DMS53 (cell line): ENCODE results near the gene PSMB3.

Experiments used
- DNase-seq: peaks from one replicate; lab custom pipeline; 2025; lab: John Stamatoyannopoulos, UW

Gene PSMB3

DNA sequence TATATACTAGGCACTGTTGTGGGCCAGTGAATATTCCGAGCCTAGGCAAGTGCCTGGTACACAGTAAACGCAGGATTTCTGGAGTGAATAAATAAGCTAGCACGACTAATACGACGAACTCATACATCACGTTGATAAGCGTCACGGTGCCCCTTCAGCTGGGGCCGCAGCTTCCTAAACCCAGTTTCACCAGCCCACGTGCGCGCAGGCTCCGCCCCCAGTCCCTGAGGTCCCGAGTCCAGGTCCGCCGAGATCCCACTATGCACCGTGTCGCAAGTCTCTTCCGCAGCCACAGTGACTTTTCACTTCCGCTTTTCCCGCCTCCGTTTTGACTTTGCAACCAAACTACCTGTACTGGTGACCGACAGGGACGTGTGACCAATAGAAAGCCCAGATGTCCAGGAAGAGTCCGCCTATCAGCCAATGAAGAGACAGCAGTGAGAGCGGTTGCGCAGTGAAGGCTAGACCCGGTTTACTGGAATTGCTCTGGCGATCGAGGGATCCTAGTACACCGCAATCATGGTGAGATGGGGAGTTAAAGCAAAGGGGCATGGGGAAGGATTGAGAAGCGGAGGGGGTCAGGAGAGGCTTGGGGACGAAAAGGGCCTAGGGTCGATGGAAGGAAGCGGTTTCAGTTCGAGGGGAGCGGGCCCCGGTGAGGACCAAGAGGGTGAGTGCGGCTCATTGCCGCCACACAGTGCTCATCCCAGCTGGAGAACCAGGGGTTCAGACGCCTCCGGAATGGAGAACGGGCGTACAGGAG, at the start of gene PSMB3:
Gene PSMB3 (plus strand): TSS at position 434 of the 763 bp plus-strand sequence. CDS start 86 bp downstream, at position 520.
- DNase-seq: peak; percentile 99

DNA sequence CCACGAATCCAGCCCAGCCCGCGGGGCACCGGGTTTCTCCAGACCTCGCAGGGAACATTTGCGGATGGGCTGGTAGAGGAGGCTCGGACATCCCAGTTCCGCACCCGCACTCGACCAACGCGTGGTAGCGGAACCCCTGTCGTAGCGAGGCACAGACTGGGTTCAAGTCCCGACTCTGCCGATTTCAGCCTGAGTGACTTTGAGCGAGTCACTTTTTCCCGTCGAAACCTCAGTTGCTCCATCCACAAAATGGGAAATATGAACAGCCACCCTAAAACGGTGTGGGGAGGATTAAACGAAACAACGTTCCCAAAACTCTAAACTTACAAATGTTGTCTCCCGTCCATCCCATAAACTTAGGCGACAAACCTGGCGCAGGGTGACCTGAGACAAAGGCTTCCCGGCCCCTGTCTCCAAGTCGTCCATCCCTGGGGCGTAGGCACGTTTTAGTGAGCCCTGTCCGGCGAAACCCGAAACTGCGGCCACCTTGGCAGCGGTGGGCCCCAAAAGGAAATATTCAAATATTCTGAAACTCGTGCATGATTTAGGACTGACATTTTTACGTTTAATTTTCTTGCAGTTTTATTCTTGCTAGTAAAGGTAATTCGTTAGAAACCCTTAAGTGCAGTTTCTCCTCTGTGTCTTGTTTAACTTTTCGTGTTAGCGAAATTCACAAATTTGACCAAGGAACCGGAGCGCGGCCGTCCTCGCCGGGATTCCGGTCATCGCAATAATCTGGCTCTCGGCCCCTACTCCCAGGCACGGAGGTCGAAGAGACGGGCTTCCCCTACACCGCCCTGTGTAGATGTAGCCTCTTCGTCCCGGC, 49.4 kb upstream of the PSMB3 start:
- peak; percentile 63 for DNase-seq

DNA sequence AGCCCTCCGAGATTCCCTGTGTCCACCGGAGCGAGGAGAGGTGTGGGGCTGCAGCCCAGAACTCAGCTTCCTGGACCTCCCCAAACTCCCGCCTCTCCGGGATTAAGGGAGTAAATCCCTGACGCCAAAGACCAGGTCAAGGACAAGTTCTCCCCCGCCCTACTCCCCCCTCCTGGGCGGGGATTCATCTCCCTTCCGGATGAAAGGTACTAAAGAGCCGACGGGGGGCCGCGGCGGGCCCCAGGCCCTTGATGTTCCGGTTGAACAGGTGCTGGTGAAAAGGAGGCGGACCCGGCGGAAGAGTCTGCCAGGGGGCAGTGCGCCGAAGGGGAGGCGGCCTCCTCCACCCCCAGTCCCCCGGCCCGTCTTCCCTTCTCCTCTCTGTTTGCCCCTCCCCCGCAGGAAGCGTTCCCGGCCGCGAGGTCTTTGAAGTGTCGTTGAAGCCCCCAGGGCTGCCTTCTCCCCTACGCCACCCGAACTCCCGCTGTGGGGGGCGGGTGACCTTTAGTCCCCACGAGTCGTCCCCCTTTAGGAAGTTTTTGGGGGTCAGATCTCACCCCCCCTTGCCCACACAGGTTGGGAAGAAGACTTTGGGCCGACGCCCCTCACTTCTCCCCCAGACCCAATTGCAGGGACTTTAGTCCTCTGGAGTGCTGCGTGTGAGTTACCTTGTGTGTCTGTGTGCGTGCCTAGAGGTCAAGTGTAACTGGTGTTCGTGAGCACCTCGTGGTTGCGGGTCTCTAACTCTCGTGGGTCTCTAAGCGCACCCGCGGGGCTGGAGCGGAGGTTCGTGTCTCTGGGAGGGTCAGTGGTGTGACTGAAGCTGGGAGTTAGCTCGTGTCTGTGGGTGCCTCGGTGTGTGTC, 48.6 kb upstream of the PSMB3 start:
- peak; percentile 98 for DNase-seq

DNA sequence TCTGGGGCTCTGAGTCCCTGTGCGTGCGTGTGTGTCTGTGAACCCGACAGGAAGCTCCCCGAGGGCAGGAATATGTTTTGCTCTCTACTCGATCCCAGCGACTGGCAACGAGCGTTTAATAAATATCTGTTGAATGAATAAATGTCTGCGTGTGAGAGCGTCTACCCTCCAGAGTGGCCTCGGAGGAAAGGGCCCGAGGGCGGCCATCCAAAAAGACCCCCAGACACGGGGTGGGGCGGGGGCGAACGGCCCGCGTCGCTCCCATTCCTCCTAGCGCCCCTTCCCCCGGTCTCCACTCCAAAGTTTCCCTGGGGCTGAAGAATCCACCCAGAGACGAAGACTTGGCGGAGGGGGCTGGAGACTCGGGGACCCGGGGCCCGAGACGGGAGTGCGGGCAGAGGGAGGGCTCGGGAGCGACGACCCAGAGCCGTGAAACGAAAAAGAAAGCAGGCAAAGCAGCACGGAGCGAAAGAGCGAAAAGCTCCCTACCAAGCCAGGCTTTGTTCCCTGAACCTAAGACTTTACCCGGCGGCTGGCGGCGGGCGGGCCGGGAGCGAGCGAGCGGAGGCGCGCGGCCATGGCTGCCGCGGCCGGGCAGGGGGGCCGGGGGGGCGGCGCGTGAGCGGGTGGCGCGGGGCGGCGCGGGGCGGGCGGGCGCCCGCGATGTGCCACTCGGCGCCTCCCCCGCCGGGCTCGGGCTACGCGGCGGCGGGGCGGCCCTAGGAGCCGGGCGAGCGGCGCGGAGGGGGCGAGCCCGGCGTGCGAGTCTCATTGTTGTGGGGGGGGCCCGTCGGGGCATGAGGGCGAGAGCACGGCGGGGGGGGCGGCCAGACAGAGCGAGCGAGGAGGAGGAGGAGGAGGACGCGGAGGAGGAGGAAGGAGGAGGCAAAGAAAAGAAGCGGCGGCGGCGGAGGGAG, 47.7 kb upstream of the PSMB3 start, which contains the start of gene MLLT6:
Gene MLLT6 (plus strand): TSS at position 668 of the 917 bp plus-strand sequence. CDS start 360 bp downstream, outside the sequence.
- DNase-seq: peak; percentile 90

DNA sequence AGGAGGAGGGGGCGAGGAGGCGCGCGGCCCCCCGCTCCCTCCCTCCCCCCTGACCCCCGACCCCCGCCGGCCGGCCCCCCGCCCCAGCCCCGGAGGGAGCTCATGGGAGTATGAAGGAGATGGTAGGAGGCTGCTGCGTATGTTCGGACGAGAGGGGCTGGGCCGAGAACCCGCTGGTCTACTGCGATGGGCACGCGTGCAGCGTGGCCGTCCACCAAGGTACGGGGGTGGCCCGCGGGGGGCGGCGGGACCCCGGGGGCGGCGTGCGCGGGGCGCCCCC, 47.1 kb upstream of the PSMB3 start:
- peak; percentile 58 for DNase-seq

DNA sequence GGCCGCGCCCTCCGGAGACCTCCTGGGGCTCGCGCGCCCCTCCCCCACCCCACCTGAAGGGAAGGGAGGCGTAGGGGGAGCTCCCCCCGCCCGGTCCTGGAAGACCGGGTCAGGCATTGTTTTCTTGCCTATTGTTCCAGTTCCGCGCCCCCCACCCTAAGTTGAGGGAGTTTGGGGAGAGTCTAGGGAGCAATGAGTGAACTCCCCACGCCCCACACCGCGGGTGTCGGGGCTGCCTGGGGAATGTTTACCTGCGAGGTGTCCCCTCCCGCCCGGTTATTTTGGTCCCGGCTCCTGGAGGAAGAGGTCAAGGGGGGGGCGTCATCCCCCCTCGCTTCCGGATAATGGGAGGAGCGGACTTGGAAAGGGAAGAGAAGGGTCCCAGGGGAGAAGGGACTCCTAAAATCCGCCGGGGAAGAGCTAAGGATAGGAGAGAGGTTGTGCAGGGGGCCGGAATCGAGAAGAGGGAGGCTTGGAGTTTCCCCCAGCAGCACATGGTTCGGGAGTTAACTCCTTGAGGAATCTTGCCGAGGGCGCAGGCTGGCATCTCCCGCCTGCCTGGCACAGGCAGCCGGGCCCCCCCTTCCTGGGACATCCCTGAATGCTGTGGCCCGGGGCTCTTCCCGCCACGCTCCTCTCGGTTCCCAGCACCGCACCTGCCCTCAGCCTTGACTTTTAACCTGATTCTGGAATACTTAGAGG, 46.6 kb upstream of the PSMB3 start:
- peak; percentile 50 for DNase-seq

DNA sequence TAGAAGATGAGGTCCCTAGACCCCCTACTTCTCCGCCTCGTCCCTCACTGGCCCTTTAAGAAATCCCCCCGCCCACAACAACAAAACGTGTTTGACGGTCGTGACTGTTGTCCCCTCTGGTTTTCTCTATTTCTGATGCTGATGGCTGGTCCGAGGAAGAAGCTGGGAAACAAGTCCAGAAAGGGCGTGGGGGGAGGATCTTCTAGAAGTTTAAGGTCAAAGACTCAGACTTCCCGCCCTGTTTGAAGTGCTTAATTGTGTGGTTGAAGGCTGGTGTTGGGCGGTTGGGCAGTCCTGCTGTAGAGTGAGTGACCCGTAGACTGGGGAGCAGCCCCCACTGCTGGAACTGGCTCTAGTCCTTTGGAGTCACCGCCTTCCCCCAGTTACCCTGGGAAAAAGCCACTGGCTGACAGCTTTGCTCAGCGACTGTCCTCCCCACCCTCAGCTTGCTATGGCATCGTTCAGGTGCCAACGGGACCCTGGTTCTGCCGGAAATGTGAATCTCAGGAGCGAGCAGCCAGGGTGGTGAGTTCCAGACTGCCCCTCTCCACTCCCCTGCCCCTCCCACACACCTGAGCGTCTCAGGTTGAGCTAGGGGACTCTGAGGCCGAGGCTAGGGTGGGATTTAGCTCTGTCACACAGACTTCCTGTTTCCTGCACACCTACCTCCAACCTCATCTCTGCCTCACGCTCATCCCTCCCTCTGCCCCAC, 45.9 kb upstream of the PSMB3 start:
- DNase-seq: no peak

DNA sequence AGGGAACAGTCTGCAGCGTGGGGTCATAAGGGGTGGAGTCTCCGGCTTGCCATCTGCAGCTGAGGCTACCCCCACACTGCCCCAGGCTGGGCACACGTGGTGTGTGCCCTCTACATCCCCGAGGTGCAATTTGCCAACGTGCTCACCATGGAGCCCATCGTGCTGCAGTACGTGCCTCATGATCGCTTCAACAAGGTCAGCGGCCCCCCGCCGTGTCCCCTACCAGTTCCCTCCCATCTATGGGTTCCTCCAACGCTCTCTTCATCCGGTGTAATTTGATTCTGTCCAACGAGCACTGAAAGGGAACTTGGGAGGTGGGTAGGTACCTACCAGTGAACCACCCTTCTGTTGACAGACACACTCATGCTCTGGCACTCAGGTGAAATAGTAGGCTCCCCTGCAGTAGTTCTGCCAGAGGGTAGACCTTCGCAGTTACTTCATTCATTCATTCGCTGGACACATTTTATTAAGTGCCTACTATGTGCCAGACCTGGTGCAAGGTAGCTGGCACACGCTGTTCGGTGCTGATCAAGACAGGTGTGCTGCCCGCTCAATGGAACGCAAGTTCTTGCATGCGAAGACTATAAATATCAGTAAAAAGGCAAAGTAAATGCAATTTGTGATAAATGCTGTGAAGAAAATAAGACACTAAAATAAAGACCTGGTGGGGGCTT, 44.7 kb upstream of the PSMB3 start:
- DNase-seq: no peak

DNA sequence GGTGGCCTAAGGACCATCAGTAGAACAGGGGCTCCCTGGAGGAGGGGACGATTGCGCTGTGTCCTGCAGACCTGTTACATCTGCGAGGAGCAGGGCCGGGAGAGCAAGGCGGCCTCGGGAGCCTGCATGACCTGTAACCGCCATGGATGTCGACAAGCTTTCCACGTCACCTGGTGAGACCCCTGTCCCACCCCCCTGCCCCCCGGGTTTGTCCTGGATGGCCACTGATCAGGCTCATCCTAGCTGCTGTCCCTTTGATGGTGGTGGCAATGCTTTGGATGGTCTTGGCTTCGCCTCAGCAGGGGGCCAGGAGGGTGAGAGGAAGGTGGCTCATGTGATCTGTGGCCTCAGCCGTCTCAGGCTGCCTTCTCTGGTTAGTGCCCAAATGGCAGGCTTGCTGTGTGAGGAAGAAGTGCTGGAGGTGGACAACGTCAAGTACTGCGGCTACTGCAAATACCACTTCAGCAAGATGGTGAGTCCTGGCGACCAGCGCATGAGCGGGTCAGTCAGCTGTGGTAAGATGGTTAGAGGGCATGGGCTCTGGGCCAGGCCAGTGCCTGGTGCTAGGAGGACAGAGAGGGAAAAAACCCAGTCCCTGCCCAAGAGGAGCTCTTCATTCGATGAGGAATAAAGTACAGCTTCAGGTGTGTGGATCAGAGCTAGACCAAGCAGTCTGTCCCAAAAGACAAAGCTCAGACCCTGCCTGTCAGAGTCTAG, 43.3 kb upstream of the PSMB3 start:
- no peak for DNase-seq

DNA sequence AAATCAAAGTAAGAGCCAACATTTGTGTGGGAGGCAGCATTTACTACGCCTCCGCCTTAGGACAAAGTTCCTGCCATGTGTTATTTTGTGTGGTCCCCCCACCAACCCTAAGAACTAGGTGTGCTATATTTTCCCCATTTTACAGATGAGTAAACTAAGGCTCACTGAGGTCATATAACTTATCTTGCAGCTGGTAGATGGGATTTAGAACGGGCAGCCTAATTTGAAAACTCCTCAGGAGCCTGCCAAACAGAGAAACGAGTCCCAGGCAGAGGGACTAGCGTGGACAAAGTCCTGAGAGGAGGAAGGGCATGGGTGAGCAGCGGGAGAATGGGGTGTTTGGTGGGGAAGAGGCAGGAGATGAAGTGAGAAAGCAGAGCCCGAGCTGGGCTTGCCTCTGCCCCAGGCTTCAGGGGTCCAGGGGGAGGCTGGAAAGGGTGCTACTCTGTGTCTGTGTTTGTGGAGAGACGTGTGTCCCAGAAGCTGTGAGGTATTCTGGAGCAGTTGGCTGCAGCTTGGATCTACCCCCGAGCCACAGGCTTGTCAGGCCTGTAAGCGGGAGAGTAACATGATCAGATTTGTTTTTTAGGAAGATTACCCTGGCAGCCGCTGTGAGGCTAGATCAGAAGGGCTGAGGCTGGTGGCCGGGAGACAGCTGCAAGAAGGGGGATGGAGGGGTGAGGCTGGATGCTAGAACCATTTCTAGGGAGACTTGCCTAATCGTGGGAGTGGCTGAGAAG, 42.5 kb upstream of the PSMB3 start:
- no peak for DNase-seq

DNA sequence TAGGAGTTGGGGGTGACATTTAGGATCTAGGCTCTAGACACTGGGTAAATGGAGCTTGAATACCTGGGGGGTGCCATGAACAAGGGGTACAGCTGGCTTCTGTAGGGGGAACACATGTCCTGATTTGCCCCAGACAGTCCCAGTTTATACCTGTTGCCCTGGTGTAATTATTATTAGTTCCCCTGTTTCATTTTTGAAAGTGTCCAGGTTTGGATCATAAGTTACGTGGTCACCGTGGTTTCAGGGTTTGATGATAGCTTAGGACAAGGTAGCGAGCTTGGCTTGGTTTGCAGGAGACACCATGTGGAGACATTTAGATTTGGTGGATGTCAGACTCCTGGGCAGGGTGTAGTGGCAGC, 42.0 kb upstream of the PSMB3 start:
- DNase-seq: no peak

DNA sequence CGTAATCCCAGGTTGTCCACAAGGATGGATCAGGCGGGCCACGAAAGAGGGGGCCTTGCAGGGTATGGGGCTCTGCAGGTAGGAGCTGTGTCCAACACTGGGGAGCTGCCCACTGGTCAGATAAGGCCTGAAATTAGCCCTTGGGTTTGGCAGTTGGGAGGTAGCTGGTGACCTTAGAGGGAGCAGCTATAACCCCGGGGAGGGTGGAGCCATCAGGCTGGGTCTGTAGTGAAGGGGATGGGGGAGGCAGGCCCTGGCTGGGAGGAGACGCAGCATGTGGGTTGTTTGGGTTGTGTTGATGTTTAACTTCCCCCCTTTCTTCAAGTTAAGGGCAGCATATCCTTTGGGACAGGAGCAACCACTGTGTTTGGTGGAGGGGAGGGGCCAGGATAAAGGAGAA, 41.6 kb upstream of the PSMB3 start:
- no peak for DNase-seq

DNA sequence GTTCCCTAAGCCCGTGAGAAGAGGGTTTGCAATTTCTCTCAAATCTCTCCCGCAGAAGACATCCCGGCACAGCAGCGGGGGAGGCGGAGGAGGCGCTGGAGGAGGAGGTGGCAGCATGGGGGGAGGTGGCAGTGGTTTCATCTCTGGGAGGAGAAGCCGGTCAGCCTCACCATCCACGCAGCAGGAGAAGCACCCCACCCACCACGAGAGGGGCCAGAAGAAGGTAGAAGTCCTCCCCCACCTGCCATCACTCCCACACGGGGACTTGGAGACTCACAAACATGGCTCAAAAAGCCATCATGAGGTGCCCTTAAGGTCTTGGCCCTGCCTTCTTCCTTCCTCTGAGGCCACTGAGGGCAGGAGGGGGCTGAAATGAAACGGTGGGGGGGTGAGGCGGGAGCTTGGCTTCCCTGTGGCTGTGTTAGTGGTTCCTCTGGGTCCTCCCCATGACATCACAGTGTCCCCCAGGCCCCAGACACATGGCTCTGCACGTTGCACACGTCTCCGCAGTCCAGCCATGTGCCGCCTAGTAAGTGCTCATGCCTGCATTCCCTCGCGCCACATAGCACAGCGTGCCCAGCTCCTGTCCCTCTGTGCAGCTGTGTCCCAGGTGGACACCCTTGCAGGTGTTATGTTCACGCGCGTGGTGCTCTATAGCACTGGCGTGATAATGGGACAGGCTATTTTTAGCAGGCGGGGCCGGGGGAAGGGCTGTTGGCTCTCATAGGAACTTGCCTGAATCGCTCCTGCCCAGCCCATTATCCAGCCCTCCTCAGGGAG, 40.6 kb upstream of the PSMB3 start:
- DNase-seq: peak; percentile 52

DNA sequence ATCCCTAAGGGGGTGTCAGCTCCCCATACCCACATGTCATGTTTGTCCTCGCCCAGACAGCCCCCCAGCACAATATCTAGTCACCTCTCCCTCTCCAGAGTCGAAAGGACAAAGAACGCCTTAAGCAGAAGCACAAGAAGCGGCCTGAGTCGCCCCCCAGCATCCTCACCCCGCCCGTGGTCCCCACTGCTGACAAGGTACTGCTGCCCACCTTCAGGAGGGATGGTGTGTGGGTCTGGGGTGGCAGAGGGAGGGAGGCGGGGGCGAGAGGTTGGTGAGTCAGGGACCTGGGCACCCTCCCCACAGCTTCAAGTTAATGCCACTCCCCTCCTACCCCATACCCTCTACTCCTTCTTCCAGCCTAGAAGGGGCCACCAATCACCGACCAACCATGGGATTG, 39.9 kb upstream of the PSMB3 start:
- DNase-seq: no peak

DNA sequence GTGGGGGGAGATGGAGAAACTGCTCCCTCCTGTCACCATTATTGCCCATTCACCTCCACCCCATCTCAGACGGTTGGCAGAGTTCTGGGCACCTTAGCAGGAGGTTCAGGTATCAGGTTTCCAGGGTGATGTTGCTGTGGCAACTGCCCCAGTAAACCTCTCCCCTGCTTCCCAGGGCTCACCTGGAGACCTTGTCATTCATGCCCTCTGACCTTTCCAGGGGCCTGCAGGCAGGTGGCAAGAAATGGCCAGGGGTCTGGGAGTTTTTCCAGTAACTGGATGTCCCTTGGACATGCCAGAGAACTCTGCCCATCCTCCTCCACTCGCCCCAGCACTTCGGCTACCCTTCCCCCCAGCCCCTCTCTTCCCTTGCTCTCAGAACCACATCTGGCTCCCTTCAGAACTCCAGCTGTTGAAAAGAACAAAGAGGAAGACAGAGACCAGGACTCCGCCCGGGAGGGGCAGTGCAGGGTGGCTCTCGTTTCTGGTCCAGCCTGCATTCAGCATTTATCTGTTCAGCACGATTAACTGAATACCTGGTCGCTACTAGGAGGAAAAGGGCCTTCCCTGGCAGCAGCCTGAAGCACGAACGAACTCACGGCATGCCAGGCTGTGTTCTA, 39.0 kb upstream of the PSMB3 start:
- no peak for DNase-seq

DNA sequence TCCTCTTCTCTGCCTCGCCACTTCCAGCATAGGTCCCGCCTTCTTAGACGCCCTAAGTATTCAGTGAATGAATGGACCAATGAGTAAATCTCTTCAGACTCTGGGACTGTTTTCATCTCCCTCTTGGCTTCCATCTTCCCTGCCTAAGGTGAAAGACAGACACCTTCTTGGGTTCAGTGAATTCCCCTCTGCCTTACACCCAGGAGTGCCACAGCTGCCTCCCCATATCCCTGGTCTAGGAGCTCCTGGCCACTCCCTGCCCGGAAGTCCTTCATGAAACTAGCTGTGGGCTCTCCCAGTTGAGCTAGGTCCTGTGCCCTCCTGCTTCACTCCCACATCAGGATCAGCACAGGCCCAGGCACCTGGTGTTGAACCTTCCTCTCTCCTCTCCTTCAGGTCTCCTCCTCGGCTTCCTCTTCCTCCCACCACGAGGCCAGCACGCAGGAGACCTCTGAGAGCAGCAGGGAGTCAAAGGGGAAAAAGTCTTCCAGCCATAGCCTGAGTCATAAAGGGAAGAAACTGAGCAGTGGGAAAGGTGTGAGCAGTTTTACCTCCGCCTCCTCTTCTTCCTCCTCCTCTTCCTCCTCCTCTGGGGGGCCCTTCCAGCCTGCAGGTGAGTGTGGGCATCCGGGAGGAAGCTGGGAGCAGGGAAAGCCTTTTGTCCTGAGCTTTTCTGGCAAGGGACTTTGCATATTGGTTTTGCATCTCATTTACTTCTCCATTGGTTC, 37.2 kb upstream of the PSMB3 start:
- no peak for DNase-seq
